Stimulated activated CD8-positive, alpha-beta memory T cell treated with anti-CD3 and anti-CD28 coated beads, Interleukin-12 subunit alpha, Interleukin-12 subunit beta, amount 100 ng/mL, for 4 hours (primary cell): ENCODE results near the gene TCF3.

Experiments used
- DNase-seq: peaks from one replicate; pipeline ENCODE4 v3.0.0-alpha.2; 2020; ENCODE audit warnings: low read depth

The TCF3 gene

GRCh38 chr19:1560286-1560882 is 92.0 kb downstream of the TCF3 start:
- no peak for DNase-seq
